ENCODE data around the gene C16orf86. TPM values are rescaled to one million over a fixed set of nuclear protein-coding genes. Genes with fewer than 3 reads are reported as not detected.

C16orf86 gene
- total RNA-seq, 2 donors from 2014 or later = 1.1 to 1.4 TPM

- no peaks in the 10 kb centered on the region for H3K9me3 ChIP-seq
- intact Hi-C loops (cut with DNase I) = no loop called here
- no peak for TF ChIP-seq CTCF (IDR thresholded peaks at IDR 0.05)
- H3K4me1 ChIP-seq = no peaks in the 10 kb centered on the region
- no peak overlapping the region for H3K4me3 ChIP-seq
- no peaks in the 10 kb centered on the region for H3K27me3 ChIP-seq
- H3K9ac ChIP-seq (ENCODE audit: low read depth in 2 of 2, low read length in 2 of 2) = no peak overlapping the region
- no peak overlapping the region for H3K27ac ChIP-seq
- H3K36me3 ChIP-seq = no peaks in the 10 kb centered on the region
- DNase-seq = no peak
Observed at GRCh38 chr16:67703626-67704025, 37.0 kb downstream of the C16orf86 start.

DNA sequence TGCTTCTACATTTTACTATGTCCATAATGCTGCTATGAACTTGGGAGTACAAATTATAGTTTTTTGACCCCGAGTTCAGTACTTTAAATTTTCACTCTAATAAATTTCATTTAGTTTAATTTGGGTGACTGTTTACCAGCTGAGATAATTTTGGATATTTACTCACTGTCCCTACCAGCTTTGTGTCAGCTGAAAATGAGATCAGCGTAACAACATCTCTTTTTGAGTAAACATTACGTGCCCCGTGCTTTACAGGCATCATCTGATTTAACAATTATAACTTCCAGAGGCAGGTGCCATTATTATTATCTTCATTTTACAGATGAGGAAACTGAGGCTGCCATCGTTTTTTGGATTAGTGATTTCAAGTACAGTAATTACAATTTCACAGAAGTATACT is 37.5 kb downstream of the C16orf86 start:
- no peak for TF ChIP-seq CTCF (IDR thresholded peaks at IDR 0.05)
- intact Hi-C loops (cut with DNase I) = no loop called here
- H3K4me1 ChIP-seq = no peaks in the 10 kb centered on the region
- no peaks in the 10 kb centered on the region for H3K27me3 ChIP-seq
- DNase-seq = no peak
- H3K9ac ChIP-seq (ENCODE audit: low read depth in 2 of 2, low read length in 2 of 2) = no peak overlapping the region
- H3K36me3 ChIP-seq = no peaks in the 10 kb centered on the region
- no peaks in the 10 kb centered on the region for H3K9me3 ChIP-seq
- no peak overlapping the region for H3K4me3 ChIP-seq
- no peak overlapping the region for H3K27ac ChIP-seq

GRCh38 chr16:67707210-67707609 is 40.6 kb downstream of the C16orf86 start:
- no peaks in the 10 kb centered on the region for H3K4me1 ChIP-seq

GRCh38 chr16:67707790-67708189 is 41.2 kb downstream of the C16orf86 start:
- H3K36me3 ChIP-seq = no peaks in the 10 kb centered on the region
- no peak for DNase-seq
- no peak overlapping the region for H3K4me3 ChIP-seq
- no peaks in the 10 kb centered on the region for H3K4me1 ChIP-seq
- no peaks in the 10 kb centered on the region for H3K27me3 ChIP-seq
- no peak overlapping the region for H3K27ac ChIP-seq
- H3K9ac ChIP-seq (ENCODE audit: low read depth in 2 of 2, low read length in 2 of 2) = no peak overlapping the region
- no peaks in the 10 kb centered on the region for H3K9me3 ChIP-seq
- TF ChIP-seq CTCF (IDR thresholded peaks at IDR 0.05) = no peak
- intact Hi-C loops (cut with DNase I) = no loop called here

More at GRCh38 chr16:67707210-67707609, 40.6 kb downstream of the C16orf86 start:
- no peak overlapping the region for H3K4me3 ChIP-seq
- no peak overlapping the region for H3K27ac ChIP-seq
- H3K27me3 ChIP-seq = no peaks in the 10 kb centered on the region
- intact Hi-C loops (cut with DNase I) = no loop called here
- no peaks in the 10 kb centered on the region for H3K9me3 ChIP-seq
- DNase-seq = no peak
- no peaks in the 10 kb centered on the region for H3K36me3 ChIP-seq
- no peak for TF ChIP-seq CTCF (IDR thresholded peaks at IDR 0.05)
- no peak overlapping the region for H3K9ac ChIP-seq (ENCODE audit: low read depth in 2 of 2, low read length in 2 of 2)

DNA sequence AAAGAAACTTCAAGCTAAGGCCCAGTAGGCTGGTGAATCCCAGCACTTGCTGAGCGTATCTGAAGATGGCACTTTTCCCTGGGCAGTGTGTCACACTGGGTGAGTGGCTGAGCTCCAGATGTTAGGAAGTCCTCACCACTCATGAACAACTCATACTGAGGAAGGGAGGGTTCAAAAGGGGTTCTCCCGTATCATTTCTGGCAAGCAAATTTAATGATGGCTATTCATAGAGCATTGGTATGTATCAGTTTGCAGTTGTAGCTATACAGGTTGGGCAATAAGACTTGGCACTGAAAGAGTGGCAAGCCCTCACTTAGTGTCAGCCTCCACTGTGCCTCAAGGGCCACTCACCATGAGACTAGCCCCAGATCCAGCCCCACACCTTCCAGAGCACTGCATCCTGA is 41.8 kb downstream of the C16orf86 start:
- H3K27me3 ChIP-seq = no peaks in the 10 kb centered on the region

More for the DNA sequence above, 41.8 kb downstream of the C16orf86 start:
- no peaks in the 10 kb centered on the region for H3K4me1 ChIP-seq
- no peak overlapping the region for H3K4me3 ChIP-seq
- intact Hi-C loops (cut with DNase I) = no loop called here
- H3K9ac ChIP-seq (ENCODE audit: low read depth in 2 of 2, low read length in 2 of 2) = no peak overlapping the region
- no peak overlapping the region for H3K27ac ChIP-seq
- TF ChIP-seq CTCF (IDR thresholded peaks at IDR 0.05) = no peak
- DNase-seq = no peak
- no peaks in the 10 kb centered on the region for H3K36me3 ChIP-seq
- H3K9me3 ChIP-seq = no peaks in the 10 kb centered on the region

All from colonic mucosa (tissue), 4 donors.